Dermis blood vessel endothelial cell (primary cell): ENCODE data around the gene AGBL1. TPM values are rescaled to one million over a fixed set of nuclear protein-coding genes. Genes with fewer than 3 reads are reported as not detected.

Experiments
- DNase-seq: peaks from one replicate; pipeline ENCODE4 v3.0.0; 2010
- total RNA-seq: library from RNA; depleted of rRNA; stranded (reverse); fragments of >200 nt; gene quantifications from 2 replicates; pipeline ENCODE4 v1.2.3, GENCODE V29; 2014

The AGBL1 gene
- total RNA-seq, 1 donor from 2014 or later = not detected

GRCh38 chr15:86329311-86330013 lies 249.8 kb downstream of the AGBL1 start:
- DNase-seq = no peak

GRCh38 chr15:86333819-86334218 lies 254.1 kb downstream of the AGBL1 start:
- no peak for DNase-seq

- DNase-seq = no peak
These were observed 256.5 kb downstream of the AGBL1 start for GRCh38 chr15:86336051-86336788.

GRCh38 chr15:86337071-86337470 lies 257.4 kb downstream of the AGBL1 start:
- DNase-seq = no peak

GRCh38 chr15:86347245-86347644 lies 267.6 kb downstream of the AGBL1 start:
- DNase-seq = no peak

GRCh38 chr15:86349565-86349964 lies 269.9 kb downstream of the AGBL1 start:
- no peak for DNase-seq

- DNase-seq = no peak
These were observed 273.5 kb downstream of the AGBL1 start for GRCh38 chr15:86353213-86353612.

- no peak for DNase-seq
These were observed 275.7 kb downstream of the AGBL1 start for GRCh38 chr15:86355361-86355760.

- no peak for DNase-seq
These were observed 276.1 kb downstream of the AGBL1 start for GRCh38 chr15:86355801-86356200.

GRCh38 chr15:86362555-86362954 lies 282.9 kb downstream of the AGBL1 start:
- no peak for DNase-seq

GRCh38 chr15:86373147-86373546 lies 293.5 kb downstream of the AGBL1 start:
- no peak for DNase-seq

GRCh38 chr15:86375733-86376280 lies 296.1 kb downstream of the AGBL1 start:
- no peak for DNase-seq

GRCh38 chr15:86377914-86378313 lies 298.2 kb downstream of the AGBL1 start:
- DNase-seq = no peak

GRCh38 chr15:86382341-86382740 lies 302.7 kb downstream of the AGBL1 start:
- DNase-seq = no peak

- no peak for DNase-seq
These were observed 303.9 kb downstream of the AGBL1 start for GRCh38 chr15:86383611-86384010.

- DNase-seq = no peak
These were observed 304.5 kb downstream of the AGBL1 start for GRCh38 chr15:86384186-86384585.

- no peak for DNase-seq
These were observed 312.6 kb downstream of the AGBL1 start for GRCh38 chr15:86392296-86392695.

- no peak for DNase-seq
These were observed 313.2 kb downstream of the AGBL1 start for GRCh38 chr15:86392874-86393273.

- DNase-seq = no peak
These were observed 315.2 kb downstream of the AGBL1 start for GRCh38 chr15:86394866-86395265.

GRCh38 chr15:86399041-86399954 lies 319.6 kb downstream of the AGBL1 start:
- DNase-seq = no peak

- DNase-seq = no peak
These were observed 323.6 kb downstream of the AGBL1 start for GRCh38 chr15:86403221-86403620.

- DNase-seq = no peak
These were observed 324.4 kb downstream of the AGBL1 start for GRCh38 chr15:86403914-86404583.
